Putamen (tissue), 1 donor: ENCODE data around the gene CMTR2.

Experiments
- DNase-seq: peaks from one replicate; pipeline ENCODE4 v3.0.0-alpha.2; 2016; ENCODE audit warnings: low spot score

The CMTR2 gene

GRCh38 chr16:71273384-71273783, 15.8 kb downstream of the CMTR2 start:
- DNase-seq: no peak

GRCh38 chr16:71264299-71264698, 24.9 kb downstream of the CMTR2 start:
- no peak for DNase-seq

- DNase-seq: no peak
Measured at GRCh38 chr16:71263582-71263981, 25.6 kb downstream of the CMTR2 start.

- no peak for DNase-seq
Measured at GRCh38 chr16:71262391-71262790, 26.8 kb downstream of the CMTR2 start.

- no peak for DNase-seq
Measured at GRCh38 chr16:71260995-71261394, 28.2 kb downstream of the CMTR2 start.

GRCh38 chr16:71259086-71259485, 30.1 kb downstream of the CMTR2 start:
- DNase-seq: no peak

GRCh38 chr16:71258372-71258771, 30.8 kb downstream of the CMTR2 start:
- DNase-seq: no peak

GRCh38 chr16:71257768-71258167, 31.4 kb downstream of the CMTR2 start:
- no peak for DNase-seq

- peak; percentile 53 for DNase-seq
Measured at GRCh38 chr16:71255721-71256120, 33.5 kb downstream of the CMTR2 start.

- no peak for DNase-seq
Measured at GRCh38 chr16:71254832-71255525, 34.2 kb downstream of the CMTR2 start.

GRCh38 chr16:71250461-71251235, 38.6 kb downstream of the CMTR2 start:
- no peak for DNase-seq

GRCh38 chr16:71249399-71249798, 39.8 kb downstream of the CMTR2 start:
- DNase-seq: no peak

GRCh38 chr16:71247478-71247877, 41.7 kb downstream of the CMTR2 start:
- no peak for DNase-seq

- no peak for DNase-seq
Measured at GRCh38 chr16:71246309-71246708, 42.9 kb downstream of the CMTR2 start.

- DNase-seq: no peak
Measured at GRCh38 chr16:71244521-71244920, 44.7 kb downstream of the CMTR2 start.

GRCh38 chr16:71242601-71243000, 46.6 kb downstream of the CMTR2 start:
- DNase-seq: no peak

GRCh38 chr16:71242036-71242435, 47.2 kb downstream of the CMTR2 start:
- peak; percentile 21 for DNase-seq
